ENCODE measurements around the gene SEC14L2. TPM values are rescaled to one million over a fixed set of nuclear protein-coding genes. Genes with fewer than 3 reads are reported as not detected.
A peak's percentile ranks its signal among the peaks of the same experiment; 100 is the strongest.

SEC14L2 gene
- total RNA-seq, 1 experiment from 2014 or later = 14.4 TPM

- intact Hi-C loops (cut with micrococcal nuclease; ENCODE audit: unreplicated experiment) = loop anchor here (5.0 kb wide), 1 partner anchor 136 kb away; the partner anchor contains the start of gene CASTOR1
- H3K9me3 ChIP-seq (ENCODE audit: low read depth, low read length, poor library complexity, severe bottlenecking) = no peaks in the 10 kb centered on the region
- peaks cover 26% of the 10 kb centered on the region for H3K36me3 ChIP-seq (ENCODE audit: insufficient read depth, low read length, poor library complexity, severe bottlenecking)
- H3K4me3 ChIP-seq (ENCODE audit: low read depth, low read length, poor library complexity, severe bottlenecking) = peak overlapping the region; percentile 60
- DNase-seq (ENCODE audit: low spot score) = no peak
- ChIA-PET POLR2A (ENCODE audit: low non-redundant PET) (interaction anchor here (0.5 to 0.9 kb wide), 4 partner anchors 9 to 19 kb away, joined by 3 to 6 read pairs (median 3); no protein-coding TSS in a partner anchor), CTCF (interaction anchor here (0.7 to 2.0 kb wide), 5 partner anchors 10 to 136 kb away, joined by 3 to 10 read pairs (median 5); partner anchors contain the start of gene RNF215)
- no peak for TF ChIP-seq EZH2 (IDR thresholded peaks at IDR 0.05; ENCODE audit: borderline replicate concordance, low read depth, low read length, poor library complexity, severe bottlenecking)
- TF ChIP-seq, protein P1, sequence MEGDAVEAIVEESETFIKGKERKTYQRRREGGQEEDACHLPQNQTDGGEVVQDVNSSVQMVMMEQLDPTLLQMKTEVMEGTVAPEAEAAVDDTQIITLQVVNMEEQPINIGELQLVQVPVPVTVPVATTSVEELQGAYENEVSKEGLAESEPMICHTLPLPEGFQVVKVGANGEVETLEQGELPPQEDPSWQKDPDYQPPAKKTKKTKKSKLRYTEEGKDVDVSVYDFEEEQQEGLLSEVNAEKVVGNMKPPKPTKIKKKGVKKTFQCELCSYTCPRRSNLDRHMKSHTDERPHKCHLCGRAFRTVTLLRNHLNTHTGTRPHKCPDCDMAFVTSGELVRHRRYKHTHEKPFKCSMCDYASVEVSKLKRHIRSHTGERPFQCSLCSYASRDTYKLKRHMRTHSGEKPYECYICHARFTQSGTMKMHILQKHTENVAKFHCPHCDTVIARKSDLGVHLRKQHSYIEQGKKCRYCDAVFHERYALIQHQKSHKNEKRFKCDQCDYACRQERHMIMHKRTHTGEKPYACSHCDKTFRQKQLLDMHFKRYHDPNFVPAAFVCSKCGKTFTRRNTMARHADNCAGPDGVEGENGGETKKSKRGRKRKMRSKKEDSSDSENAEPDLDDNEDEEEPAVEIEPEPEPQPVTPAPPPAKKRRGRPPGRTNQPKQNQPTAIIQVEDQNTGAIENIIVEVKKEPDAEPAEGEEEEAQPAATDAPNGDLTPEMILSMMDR (conservative IDR thresholded peaks at IDR 0.05; ENCODE audit: low read depth, low read length) = no peak
- peak overlapping the region; percentile 97 for H3K27ac ChIP-seq (ENCODE audit: low read depth, low read length, poor library complexity, severe bottlenecking)
- peaks cover 50% of the 10 kb centered on the region for H3K4me1 ChIP-seq (ENCODE audit: insufficient read depth, low read length, poor library complexity, severe bottlenecking)
- H3K27me3 ChIP-seq (replicated peaks; ENCODE audit: insufficient read depth, low read depth, low read length, poor library complexity) = no peaks in the 10 kb centered on the region
- BruUV-seq (replicated peaks) = no TSS peak
These were observed 26.6 kb downstream of the SEC14L2 start for GRCh38 chr22:30423301-30423958.

- peaks cover 50% of the 10 kb centered on the region for H3K4me1 ChIP-seq (ENCODE audit: insufficient read depth, low read length, poor library complexity, severe bottlenecking)
- peaks cover 27% of the 10 kb centered on the region for H3K36me3 ChIP-seq (ENCODE audit: insufficient read depth, low read length, poor library complexity, severe bottlenecking)
- ChIA-PET POLR2A (ENCODE audit: low non-redundant PET) (interaction anchor here (0.5 to 1.4 kb wide), 4 partner anchors 9 to 27 kb away, joined by 3 to 14 read pairs (median 4); partner anchors contain the start of gene SEC14L2), CTCF (interaction anchor here (0.7 to 2.0 kb wide), 4 partner anchors 13 to 136 kb away, joined by 3 to 10 read pairs (median 5); partner anchors contain the start of gene RNF215)
- no peak for TF ChIP-seq EZH2 (IDR thresholded peaks at IDR 0.05; ENCODE audit: borderline replicate concordance, low read depth, low read length, poor library complexity, severe bottlenecking)
- TF ChIP-seq, protein P1 (conservative IDR thresholded peaks at IDR 0.05; ENCODE audit: low read depth, low read length) = no peak
- peak overlapping the region; percentile 60 for H3K4me3 ChIP-seq (ENCODE audit: low read depth, low read length, poor library complexity, severe bottlenecking)
- DNase-seq (ENCODE audit: low spot score) = peak; percentile 100
- intact Hi-C loops (cut with micrococcal nuclease; ENCODE audit: unreplicated experiment) = loop anchor here (5.0 kb wide), 1 partner anchor 137 kb away; the partner anchor contains the start of gene CASTOR1
- BruUV-seq (replicated peaks) = no TSS peak
- H3K27ac ChIP-seq (ENCODE audit: low read depth, low read length, poor library complexity, severe bottlenecking) = peak overlapping the region; percentile 97
- no peaks in the 10 kb centered on the region for H3K9me3 ChIP-seq (ENCODE audit: low read depth, low read length, poor library complexity, severe bottlenecking)
- H3K27me3 ChIP-seq (replicated peaks; ENCODE audit: insufficient read depth, low read depth, low read length, poor library complexity) = no peaks in the 10 kb centered on the region
These were observed 27.2 kb downstream of the SEC14L2 start for GRCh38 chr22:30423959-30424533.

DNA sequence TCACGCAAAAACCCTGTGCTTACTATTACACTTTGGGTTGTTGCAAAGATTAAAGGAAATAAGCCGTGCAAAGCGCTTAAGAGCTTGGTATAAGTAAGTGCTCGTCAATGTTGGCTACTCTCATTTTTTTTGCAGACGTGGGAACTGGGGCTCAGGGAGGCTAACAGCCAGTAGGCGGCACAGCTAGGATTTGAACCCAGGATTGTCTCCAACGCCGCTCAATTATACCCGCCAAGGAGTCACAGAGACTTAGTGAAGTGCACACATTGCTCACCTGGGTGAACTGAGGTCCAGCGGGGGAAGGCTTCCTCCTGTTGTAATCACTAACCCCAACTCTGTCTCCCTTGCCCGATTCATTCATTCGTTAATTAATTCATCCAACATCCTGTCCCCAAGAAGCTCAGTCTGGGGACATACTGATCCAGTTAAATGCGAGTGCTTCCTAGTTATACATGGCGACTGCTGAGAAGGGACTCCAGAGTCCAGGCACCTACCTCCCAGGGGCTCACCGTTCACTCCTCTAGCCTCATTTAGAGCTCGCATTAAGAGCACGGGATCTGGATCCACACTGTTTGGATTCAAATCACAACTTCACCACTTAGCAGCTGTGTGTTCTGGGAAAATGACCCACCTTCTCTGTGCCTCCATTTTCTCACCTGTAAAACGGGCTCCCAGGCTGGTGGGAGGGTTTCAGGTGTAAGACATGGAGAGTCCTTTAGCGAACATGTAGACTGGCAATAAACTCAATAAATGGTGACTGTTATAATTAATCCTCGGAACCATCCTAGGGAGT is 27.9 kb downstream of the SEC14L2 start:
- Histone ChIP-seq H3K9me3 (ENCODE audit: low read depth, low read length, poor library complexity, severe bottlenecking) (no peaks in the 10 kb centered on the region), H3K4me1 (ENCODE audit: insufficient read depth, low read length, poor library complexity, severe bottlenecking) (peaks cover 50% of the 10 kb centered on the region), H3K27ac (ENCODE audit: low read depth, low read length, poor library complexity, severe bottlenecking) (peak overlapping the region; percentile 94), H3K27me3 (replicated peaks; ENCODE audit: insufficient read depth, low read depth, low read length, poor library complexity) (no peaks in the 10 kb centered on the region), H3K36me3 (ENCODE audit: insufficient read depth, low read length, poor library complexity, severe bottlenecking) (peaks cover 25% of the 10 kb centered on the region), H3K4me3 (ENCODE audit: low read depth, low read length, poor library complexity, severe bottlenecking) (peak overlapping the region; percentile 77)
- ChIA-PET CTCF (interaction anchor here (0.6 to 2.0 kb wide), 6 partner anchors 10 to 182 kb away, joined by 3 to 10 read pairs (median 4); partner anchors contain the start of genes RNF215 and TCN2), POLR2A (ENCODE audit: low non-redundant PET) (interaction anchor here (0.9 to 1.4 kb wide), 2 partner anchors 26 to 28 kb away, joined by 3 to 14 read pairs; partner anchors contain the start of gene SEC14L2)
- intact Hi-C loops (cut with micrococcal nuclease; ENCODE audit: unreplicated experiment) = loop anchor here (5.0 kb wide), 1 partner anchor 137 kb away; the partner anchor contains the start of gene CASTOR1
- no TSS peak for BruUV-seq (replicated peaks)
- TF ChIP-seq EZH2 (IDR thresholded peaks at IDR 0.05; ENCODE audit: borderline replicate concordance, low read depth, low read length, poor library complexity, severe bottlenecking) = no peak
- TF ChIP-seq, protein P1 (conservative IDR thresholded peaks at IDR 0.05; ENCODE audit: low read depth, low read length) = no peak
- peak; percentile 61 for DNase-seq (ENCODE audit: low spot score)
